GM18508 (cell line): ENCODE results near the gene SFXN5.

ENCODE experiments used
- ATAC-seq: cut with Tn5 transposase; IDR thresholded peaks from one replicate; pipeline ENCODE4 v1.9.1; 2021; ENCODE audit warnings: moderate number of reproducible peaks; ENCODE audit not compliant: insufficient read depth, unreplicated experiment

Gene SFXN5

GRCh38 chr2:73022024-73022568 is 49.4 kb downstream of the SFXN5 start:
- no peak for ATAC-seq

GRCh38 chr2:73021371-73022010 is 50.0 kb downstream of the SFXN5 start:
- no peak for ATAC-seq

GRCh38 chr2:73020657-73021370 is 50.7 kb downstream of the SFXN5 start:
- no peak for ATAC-seq

- no peak for ATAC-seq
Measured at GRCh38 chr2:73020306-73020656, 51.2 kb downstream of the SFXN5 start.

GRCh38 chr2:73018188-73018825 is 53.2 kb downstream of the SFXN5 start:
- ATAC-seq = no peak

GRCh38 chr2:73013936-73014335 is 57.6 kb downstream of the SFXN5 start:
- no peak for ATAC-seq

- no peak for ATAC-seq
Measured at GRCh38 chr2:73009177-73009839, 62.2 kb downstream of the SFXN5 start.

GRCh38 chr2:73008766-73009135 is 62.8 kb downstream of the SFXN5 start:
- no peak for ATAC-seq

- no peak for ATAC-seq
Measured at GRCh38 chr2:73007991-73008765, 63.3 kb downstream of the SFXN5 start.

GRCh38 chr2:73006969-73007710 is 64.4 kb downstream of the SFXN5 start:
- no peak for ATAC-seq

GRCh38 chr2:73004889-73005596 is 66.5 kb downstream of the SFXN5 start:
- ATAC-seq = no peak

GRCh38 chr2:73004466-73004865 is 67.0 kb downstream of the SFXN5 start:
- no peak for ATAC-seq

- ATAC-seq = no peak
Measured at GRCh38 chr2:73003027-73003426, 68.5 kb downstream of the SFXN5 start.

- ATAC-seq = no peak
Measured at GRCh38 chr2:73000808-73001570, 70.5 kb downstream of the SFXN5 start.

- no peak for ATAC-seq
Measured at GRCh38 chr2:72999729-73000725, 71.5 kb downstream of the SFXN5 start.

GRCh38 chr2:72998724-72999123 is 72.8 kb downstream of the SFXN5 start:
- ATAC-seq = no peak

- ATAC-seq = no peak
Measured at GRCh38 chr2:72998234-72998651, 73.3 kb downstream of the SFXN5 start.
